SW480 (cell line): ENCODE measurements around the gene RIPK3.
"Not testable (repeated sequence)": the region's sequence is repeated elsewhere in the genome, so short reads cannot be mapped to it uniquely, and the experiment has no call there.

Experiments used
- DNase-seq: peaks from one replicate; pipeline ENCODE4 v3.0.0-alpha.2; 2016; ENCODE audit warnings: low spot score

The RIPK3 gene

DNA sequence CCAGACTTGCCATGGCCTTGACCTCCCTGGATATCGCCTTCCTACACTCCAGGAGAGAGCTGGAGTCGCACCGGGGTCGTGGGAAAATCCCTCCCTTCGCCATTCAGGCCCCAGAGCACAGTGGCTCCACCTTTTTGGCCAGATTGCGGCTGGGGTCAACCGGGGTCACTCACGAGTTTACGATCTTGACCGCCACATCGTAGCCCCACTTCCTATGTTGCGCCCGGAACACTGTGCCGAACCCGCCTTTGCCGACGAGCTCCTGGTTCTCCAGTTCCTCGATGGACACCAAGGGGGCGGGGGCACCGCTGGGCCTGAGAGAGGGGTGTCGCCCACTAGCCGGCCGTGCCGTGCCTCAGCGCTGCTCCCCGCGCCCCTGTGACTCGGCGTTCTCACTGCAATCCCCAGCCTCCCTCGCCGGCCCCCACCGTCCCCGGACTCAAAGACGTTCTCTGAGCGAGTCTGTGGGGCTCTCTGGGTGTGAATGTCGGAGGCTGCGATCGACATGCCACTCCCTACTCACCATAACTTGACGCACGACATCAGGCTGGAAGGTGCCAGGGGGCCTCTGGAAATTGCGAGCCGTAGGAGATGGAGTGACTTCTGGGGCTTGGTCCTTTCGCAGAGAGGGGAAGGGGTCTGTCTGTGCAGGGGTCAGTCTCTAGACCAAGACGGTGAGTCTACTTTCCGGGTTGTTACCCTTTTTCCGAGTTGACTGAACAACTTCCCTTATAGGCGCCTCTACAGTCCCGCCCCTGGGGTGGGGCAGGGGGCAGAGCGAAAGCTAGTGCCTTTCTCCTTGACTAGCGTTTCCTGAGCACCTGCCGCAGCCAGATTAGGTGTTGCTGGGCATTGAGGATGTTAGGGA is at the start of gene RIPK3:
Gene RIPK3 (minus strand): TSS at position 708 of the 868 bp plus-strand sequence. CDS start 165 bp downstream, at position 543.
- no peak for DNase-seq

DNA sequence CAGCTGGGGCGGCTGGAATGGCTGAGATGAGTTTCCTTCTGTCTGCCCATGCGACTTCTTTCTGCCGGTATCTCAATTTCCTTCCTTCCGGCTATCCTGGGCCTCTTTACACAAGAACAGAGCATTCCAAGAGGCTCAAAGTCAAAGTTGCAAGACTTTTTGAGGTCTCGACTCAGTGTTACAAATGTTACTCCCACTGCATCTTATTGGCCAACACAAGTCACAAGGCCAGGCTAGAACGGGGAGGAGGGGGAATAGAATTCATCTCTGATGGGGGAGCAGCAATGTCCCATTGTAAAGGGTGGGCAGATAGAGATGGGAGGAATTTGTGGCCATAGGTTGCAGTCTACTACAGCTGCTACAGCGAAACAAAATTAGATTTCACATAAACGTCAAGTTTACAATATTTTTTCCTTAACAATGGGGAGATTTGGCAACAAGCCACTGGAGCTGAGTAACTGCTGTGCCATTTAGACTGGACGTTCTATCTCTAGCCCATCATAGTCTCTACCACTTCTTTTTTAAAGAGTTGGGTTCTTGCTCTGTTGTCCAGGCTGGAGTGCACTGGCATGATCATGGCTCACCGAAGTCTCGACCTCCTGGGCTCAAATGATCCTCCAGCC is 49.5 kb upstream of the RIPK3 start:
- DNase-seq, result no peak

DNA sequence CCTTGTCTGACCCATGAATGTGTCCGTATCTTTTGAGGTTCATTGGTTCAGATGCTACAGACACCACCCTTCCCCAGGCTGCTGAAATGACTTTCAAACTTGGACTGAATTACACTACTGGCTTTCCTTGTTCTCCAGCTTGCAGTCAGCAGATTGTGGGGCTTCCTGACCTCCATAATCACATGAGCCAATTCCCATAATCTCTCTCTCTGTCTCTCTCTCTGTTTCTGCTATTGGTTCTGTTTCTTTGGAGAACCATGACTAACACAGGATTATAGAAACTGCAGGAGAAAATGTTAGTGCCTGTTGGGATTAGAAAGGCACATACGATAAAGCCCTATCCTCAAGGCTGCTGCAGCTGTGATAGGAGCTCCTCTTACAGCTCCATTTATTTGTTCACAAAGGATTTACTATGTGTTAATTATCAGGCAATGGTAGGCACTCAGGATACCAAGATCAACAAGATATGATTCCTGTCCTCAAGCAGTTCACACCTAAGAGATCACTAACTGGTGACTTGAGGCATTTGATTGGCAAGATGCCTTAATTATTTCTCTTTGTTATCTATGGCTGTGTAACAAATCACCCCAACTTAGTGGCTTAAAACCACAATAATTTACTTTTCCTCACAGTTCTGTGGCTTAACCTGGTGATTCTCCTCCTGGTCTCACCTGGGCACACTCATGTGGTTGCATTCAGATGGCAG is 48.8 kb upstream of the RIPK3 start:
- DNase-seq, result no peak

DNA sequence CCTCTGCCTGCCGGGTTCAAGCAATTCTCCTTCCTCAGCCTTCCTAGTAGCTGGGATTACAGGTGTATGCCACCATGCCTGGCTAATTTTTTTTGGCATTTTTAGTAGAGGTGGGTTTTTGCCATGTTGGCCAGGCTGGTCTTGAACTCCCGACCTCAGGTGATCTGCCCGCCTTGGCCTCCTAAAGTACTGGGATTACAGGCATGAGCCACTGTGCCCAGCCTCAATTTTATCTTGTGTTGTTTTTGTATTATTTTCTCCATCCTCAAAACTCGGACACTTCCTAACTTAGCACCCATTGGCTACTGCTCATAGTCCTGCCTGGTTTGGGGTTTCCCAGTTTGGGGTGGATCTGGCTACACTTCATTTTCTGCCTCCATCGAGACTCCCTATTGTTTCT is 47.8 kb upstream of the RIPK3 start:
- not testable (repeated sequence) for DNase-seq

DNA sequence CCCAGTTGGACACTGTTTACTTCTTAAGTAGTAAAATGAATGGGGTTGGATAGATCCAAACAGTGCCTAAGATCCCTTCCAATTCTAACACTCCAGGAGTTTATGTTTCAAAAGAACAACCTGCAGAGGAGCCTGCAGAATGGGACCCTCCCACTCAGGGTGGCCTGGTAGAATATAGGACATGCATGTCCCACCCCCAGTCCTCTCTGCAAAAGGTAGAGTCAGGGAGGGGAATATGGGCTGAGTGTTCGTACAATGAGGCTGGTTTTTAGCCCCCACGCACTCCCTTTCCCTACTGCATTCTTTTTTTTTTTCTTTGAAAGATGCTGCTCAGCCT is 47.2 kb upstream of the RIPK3 start:
- DNase-seq, result no peak

DNA sequence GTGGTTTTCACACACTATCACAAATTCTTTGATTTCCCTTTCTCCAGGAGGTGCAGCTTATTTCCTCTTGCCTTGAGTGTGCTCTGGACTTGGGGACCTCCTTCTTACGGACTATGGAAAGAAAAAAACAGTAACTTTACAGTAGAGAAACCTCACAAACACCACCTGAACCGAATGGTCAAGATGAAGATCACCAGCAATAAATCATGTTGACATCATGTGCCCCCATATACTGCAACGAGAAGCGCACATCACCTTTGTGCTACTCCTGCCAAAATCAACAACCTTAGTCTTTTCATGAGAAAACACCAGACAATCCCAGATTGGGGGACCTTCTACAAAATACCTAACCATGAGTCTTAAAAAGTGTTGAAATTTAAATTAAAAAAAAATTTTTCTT is 45.7 kb upstream of the RIPK3 start:
- DNase-seq, result no peak

DNA sequence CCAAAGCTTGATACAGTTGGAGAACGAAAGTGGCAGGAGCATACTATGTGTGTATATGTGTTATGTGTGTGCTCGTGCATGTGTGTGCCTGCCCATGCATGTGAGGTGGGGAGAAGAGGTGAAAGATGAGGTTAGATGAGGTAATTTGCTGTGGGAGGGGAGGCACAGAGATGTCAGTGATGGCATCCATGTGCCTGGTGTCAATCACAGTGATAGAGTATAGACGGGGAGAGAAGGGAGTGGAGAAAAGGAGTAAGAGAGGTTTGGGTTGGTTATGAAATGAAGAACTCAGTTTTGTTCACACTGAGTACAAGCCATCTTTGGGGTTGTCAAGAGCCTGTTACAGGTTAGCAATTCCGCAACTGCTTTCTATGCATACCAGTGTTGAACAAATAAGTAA is 44.4 kb upstream of the RIPK3 start:
- DNase-seq, result no peak

DNA sequence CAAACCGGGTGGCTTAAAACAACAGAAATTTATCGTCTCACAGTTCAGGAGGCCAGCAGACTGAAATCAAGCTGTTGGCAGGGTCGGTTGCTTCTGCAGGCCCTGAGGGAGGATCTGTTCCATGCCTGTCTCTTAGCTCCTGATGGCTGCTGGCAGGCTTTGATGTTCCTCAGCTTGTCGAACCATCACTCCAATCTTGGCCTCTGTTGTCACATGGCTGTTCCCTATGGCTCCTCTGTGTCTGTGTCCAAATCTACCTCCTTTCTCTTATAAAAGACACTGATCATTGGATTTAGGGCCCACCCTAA is 42.2 kb upstream of the RIPK3 start:
- no peak for DNase-seq

DNA sequence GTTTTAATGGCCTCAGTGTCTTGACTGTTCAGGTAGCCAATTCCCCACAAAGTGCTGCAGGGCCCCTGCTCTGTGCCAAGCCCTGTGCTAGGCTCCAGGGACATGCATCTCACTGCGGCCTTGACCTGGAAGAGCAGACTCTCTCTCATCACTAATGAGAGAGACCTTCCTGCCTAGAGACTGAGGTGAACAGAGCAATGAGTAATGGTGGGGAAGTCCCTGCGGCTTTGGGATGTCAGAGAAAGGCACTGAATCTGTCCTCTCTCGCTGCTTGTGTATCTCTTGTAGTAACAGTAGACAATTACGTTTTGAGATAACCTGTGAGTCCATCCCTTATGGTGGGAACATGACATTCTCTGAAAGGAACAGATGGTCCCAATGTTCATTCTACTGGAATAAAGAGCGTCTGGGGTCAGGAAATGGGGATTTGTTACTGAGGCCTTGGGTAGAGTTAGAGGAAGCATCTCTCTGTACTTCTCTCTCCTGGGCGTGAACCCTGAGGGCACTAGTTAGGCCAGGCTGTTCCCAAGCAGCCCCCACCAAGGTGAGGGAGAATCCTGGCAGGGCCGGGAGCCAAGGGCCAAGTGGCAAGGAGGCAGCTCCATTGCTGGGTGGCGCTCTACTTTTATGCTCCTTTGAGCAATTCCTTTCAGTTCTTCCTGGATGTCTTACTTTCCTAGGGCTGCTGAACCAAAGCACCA is 41.7 kb upstream of the RIPK3 start:
- no peak for DNase-seq

DNA sequence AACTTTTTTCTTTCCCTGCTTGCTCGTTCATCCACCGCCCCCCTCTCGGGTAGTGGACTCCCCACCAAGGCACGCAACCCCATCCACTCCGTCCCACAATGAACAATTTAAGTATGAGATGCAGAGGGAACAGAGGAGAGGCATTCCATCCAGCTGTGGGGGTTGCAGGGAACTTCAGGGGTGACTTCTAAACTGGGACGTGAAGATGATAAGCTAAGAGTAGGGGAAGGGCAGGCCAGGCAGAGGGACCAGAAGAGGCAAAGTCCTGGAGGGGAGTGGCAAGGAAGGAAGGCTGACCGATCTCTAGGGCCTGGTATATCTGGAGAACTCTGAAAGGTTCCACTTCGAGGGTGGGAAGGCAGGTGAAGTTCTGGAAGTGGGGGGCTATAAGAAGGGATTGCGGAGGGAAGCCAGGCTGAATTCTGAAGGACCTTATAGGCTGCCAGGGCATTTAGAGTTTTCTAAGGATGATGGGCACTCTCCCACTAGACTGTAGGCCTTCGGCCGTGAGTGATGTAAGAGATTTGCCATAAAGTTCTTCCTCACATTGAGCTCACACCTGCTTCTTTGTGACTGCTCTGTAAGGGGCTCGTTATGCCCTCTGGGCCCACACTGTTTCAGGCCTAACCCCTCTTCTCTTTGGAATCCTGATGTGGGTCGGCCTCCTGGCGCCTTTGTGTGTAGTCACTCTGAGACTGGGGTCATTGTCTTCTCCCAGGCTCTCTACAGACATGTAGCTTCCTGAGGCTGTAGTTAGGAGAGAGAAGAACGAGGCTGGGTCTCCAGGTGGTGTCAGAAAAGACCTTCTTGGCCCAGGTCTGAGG is 40.3 kb upstream of the RIPK3 start:
- DNase-seq, result no peak

DNA sequence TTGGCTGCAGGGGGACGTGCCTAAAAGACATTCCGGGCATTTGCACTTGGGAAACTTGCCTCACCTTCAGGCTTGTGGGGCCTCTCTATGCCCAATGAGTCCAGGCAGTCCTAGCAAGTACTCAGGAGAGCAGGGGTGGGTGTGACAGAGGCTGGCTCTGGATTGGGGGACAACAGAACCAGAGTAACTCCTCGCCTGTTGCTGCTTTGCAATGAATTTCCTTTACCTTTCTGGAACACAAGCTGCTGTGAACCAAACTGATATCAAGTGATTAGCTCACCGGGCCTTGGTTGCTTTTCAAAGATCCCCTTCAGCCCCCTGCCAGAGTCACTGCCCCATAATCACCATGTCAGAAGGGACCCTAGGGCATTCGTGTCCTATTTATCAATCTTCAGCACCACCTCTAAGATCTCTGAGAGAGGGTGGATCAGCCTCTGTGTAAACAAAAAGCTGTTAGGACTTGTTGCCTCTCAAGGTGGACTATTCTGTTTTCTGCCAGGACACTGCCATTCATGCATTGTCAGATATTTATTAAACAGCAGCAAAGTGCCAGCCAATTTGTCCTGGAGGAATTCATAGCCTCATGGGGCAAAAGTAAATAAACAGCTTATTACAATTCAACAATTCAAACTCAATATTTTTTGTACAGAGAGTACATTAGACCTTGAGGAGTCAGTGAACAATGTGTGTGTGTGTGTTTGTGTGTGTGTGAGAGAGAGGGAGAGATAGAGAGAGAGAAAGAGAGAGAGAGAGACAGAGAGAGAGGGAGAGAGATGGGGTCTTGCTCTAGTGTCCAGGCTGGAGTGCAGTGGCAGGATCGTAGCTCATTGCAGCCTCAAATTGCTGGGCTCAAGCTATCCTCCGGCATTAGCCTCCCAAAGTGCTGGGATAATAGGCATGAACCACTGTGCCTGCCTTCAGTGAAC is 39.5 kb upstream of the RIPK3 start:
- no peak for DNase-seq

DNA sequence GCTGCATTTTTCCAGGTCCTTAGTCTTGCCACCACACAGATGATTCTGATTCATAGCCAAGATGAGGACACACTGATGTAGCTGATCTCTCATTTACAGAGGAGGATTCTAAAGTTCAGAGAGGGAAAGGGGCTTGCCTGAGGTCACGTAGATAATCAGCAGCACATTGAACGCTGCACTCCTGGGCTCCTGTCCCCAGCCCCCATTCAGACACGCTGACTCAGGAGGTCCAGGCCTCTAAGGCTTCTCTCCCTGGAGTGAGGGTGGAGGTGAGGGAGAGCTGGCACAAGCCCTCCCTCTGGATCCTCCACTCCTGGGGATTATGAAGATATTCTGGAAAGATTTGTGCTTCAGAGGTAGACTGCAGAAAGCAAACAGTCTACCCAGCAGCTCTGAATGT is 38.5 kb upstream of the RIPK3 start:
- no peak for DNase-seq

DNA sequence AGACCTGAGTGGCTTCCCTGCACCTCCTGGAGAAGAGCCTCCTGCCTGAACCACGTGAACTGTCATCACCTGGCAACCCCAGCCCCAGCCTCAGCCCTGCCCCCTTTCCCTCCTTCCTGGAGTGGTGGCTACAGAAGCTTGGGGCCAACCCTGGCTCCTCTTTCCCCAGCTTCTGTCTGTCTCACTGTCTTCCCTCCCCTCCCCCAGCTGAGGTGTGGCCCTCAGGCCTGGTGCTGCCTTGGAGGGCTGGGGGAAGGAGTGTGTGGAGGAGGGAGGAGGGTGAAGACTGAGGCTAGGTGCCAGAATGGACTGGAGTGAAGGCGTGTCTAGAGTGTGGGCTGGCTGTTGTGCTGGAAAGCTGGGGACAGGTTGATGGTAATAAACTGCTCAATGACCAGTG is 37.9 kb upstream of the RIPK3 start:
- no peak for DNase-seq

DNA sequence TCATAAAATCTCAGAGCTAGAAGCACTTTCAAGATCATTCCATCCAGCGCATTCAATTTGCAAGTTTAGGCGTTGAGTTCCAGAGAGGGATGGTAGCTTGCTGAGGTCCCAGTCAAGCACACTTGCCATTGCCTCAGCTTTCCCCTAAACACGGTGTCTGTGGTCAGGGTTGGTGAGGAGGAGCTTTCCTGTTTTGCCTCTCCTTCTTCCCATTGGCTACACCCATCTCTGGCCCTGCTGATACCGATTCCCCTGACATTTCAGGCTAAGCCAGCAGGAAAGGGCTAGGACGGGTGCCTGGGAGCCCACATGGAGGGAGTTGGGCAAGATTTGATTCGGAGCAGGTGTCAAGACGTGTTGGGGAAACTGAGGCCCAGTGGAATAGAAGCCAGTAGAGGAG is 37.3 kb upstream of the RIPK3 start:
- no peak for DNase-seq

DNA sequence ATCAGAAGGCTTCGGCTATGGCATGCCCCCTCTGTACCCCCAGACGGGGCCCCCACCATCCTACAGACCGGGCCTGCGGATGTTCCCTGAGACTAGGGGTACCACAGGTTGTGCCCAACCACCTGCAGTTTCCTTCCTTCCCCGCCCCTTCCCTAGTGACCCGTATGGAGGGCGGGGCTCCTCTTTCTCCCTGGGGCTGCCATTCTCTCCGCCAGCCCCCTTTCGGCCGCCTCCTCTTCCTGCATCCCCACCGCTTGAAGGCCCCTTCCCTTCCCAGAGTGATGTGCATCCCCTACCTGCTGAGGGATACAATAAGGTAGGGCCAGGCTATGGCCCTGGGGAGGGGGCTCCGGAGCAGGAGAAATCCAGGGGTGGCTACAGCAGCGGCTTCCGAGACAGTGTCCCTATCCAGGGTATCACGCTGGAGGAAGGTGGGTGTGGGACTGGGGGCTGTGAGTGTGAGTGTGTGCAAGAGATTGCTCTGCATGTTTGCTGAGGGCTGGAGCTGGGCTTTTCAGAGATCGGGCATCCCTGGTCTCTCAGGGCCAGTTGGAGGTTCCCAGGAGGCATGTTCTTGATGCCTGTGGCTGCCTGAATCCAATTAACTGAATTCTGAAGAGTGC is 36.8 kb upstream of the RIPK3 start:
- DNase-seq, result no peak

DNA sequence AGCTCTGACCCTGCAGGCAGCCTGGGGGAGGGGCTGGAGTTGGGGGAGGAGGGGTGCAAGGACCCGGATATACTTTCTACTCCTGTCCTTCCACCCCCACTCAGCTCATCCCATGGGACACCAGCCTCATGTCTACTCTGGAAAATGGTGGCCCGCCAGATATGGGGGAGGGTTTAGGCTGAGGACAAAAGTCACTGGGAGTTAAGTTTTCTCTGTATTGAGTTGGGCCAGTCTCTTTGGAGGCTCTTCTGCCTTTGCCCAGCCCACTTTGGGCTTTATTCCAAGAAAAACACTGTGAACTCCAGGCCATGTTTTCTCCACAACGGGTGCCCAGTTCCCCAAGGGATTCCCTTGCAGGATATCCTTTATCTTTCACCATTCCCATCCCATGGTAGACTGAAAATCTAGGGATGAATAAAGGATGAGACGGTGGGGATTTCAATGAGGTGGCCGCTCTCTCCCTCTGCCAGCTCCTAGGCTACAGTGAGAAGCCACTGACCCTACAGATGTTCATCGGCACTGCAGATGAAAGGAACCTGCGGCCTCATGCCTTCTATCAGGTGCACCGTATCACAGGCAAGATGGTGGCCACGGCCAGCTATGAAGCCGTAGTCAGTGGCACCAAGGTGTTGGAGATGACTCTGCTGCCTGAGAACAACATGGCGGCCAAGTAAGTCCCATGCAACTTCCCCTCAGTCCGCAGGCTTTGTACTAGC is 33.1 kb upstream of the RIPK3 start:
- no peak for DNase-seq

DNA sequence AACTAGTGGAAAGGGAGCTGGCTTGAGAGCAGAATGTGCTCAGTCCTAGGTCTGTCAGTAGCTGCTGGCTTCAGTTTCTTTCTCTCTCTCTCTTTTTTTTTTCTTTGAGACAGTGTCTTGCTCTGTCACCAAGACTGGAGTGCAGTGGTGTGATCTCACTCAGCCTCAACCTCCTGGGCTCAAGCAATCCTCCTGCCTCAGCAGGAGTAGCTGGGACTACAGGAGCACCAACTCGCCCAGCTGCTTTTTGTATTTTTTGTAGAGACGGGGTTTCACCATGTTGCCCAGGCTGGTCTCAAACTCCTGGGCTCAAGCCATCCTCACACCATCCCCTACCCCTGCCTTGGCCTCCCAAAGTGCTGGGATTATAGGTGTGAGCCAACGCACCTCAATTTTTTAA is 31.8 kb upstream of the RIPK3 start:
- DNase-seq, result not testable (repeated sequence)

DNA sequence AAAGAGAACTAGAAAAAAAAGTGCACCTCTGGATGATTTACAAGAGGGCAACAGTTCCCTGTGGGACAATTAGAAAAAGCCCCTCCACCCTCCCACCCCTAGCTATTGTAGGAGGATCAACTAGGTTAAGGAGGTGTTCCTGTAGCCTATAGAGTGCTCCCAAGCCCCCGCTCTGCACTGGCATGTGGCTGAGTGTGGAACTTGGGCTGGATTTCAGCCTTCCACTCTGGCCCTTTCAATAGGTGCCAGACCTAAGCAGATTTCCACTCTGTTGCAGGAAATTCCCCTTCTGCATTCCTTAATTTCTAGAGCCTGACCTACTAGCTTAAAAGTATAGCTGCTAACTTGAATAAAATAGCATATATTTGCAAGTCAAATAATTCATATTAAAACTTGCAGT is 31.0 kb upstream of the RIPK3 start:
- DNase-seq, result no peak

DNA sequence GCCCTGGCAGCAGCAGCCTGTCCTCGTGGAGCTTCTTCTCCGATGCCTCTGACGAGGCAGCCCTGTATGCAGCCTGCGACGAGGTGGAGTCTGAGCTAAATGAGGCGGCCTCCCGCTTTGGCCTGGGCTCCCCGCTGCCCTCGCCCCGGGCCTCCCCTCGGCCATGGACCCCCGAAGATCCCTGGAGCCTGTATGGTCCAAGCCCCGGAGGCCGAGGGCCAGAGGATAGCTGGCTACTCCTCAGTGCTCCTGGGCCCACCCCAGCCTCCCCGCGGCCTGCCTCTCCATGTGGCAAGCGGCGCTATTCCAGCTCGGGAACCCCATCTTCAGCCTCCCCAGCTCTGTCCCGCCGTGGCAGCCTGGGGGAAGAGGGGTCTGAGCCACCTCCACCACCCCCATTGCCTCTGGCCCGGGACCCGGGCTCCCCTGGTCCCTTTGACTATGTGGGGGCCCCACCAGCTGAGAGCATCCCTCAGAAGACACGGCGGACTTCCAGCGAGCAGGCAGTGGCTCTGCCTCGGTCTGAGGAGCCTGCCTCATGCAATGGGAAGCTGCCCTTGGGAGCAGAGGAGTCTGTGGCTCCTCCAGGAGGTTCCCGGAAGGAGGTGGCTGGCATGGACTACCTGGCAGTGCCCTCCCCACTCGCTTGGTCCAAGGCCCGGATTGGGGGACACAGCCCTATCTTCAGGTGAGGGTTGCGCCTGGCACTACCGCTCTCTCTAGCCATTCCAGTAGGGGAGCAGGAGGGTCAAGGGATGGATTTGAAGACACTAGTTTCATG is 30.3 kb upstream of the RIPK3 start:
- DNase-seq, result no peak
